KOPT-K1 (cell line): Measurements from ENCODE around the gene PARD3B.

Experiments
- H3K27ac ChIP-seq: fragments of 200-600 bp; sonication (generic); 2 replicates; pipeline ENCODE4 v1.5.1; 2016; ENCODE audit warnings: antibody characterized with exemption, mild to moderate bottlenecking, low read depth, low read length; ENCODE audit not compliant: poor library complexity, severe bottlenecking
- H3K36me3 ChIP-seq: fragments of 200-600 bp; sonication (generic); 2 replicates; pipeline ENCODE4 v1.5.1; 2017; ENCODE audit warnings: antibody characterized with exemption, mild to moderate bottlenecking, low read length, moderate library complexity; ENCODE audit not compliant: insufficient read depth
- H3K9me3 ChIP-seq: fragments of 200-600 bp; sonication (generic); 2 replicates; pipeline ENCODE4 v1.5.1; 2017; ENCODE audit warnings: antibody characterized with exemption, low read length, mild to moderate bottlenecking; ENCODE audit not compliant: insufficient read depth, poor library complexity, severe bottlenecking

Gene PARD3B

DNA sequence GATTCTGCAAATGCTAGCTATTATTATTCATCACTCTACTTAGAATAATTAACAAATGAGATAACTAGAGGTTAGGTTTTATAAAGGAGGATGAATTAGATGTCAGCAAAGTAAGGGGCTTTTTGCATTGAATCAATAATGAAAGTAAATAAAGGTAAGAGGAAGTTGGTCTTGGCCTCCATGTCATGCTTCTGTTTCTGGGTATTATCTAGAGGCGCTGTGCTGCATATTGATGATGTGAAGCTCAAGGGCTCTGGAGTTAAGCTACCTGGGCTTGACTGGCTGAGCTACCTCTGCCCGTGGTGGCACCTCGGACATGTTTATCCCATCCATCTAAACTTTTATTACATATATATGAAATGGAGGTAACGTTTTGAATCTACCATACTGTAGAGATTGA lies 350.9 kb downstream of the PARD3B start:
- H3K36me3 ChIP-seq: no peaks in the 10 kb centered on the region
- H3K27ac ChIP-seq: no peak overlapping the region
- H3K9me3 ChIP-seq: no peaks in the 10 kb centered on the region

GRCh38 chr2:204897561-204897960 lies 352.3 kb downstream of the PARD3B start:
- H3K27ac ChIP-seq: no peak overlapping the region
- no peaks in the 10 kb centered on the region for H3K9me3 ChIP-seq
- no peaks in the 10 kb centered on the region for H3K36me3 ChIP-seq

- no peak overlapping the region for H3K27ac ChIP-seq
- no peaks in the 10 kb centered on the region for H3K9me3 ChIP-seq
- no peaks in the 10 kb centered on the region for H3K36me3 ChIP-seq
Observed at GRCh38 chr2:204898928-204899640, 353.8 kb downstream of the PARD3B start.

- no peak overlapping the region for H3K27ac ChIP-seq
- H3K9me3 ChIP-seq: no peaks in the 10 kb centered on the region
- H3K36me3 ChIP-seq: no peaks in the 10 kb centered on the region
Observed at GRCh38 chr2:204899983-204900382, 354.7 kb downstream of the PARD3B start.

DNA sequence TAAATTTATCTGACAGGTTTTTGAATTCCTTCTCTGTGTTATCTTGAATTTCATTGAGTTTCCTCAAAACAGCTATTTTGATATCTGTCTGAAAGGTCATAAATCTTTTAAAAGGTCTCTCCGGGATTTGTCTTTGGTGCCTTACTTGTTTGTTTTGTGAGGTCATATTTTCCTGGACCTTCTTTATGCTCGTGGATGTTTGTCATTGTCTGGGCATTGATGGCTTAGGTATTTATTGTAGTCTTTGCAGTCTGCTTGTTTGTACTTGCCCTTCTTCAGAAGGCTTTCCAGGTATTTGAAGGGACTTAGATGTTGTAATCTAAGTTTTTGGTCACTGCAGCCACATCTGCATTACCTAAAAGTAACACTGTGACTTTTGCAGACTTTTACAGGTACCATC lies 355.2 kb downstream of the PARD3B start:
- Histone ChIP-seq H3K27ac (no peak overlapping the region), H3K9me3 (no peaks in the 10 kb centered on the region), H3K36me3 (no peaks in the 10 kb centered on the region)

- no peaks in the 10 kb centered on the region for H3K36me3 ChIP-seq
- no peak overlapping the region for H3K27ac ChIP-seq
Observed at GRCh38 chr2:204900910-204901309, 355.6 kb downstream of the PARD3B start.

GRCh38 chr2:204901591-204901990 lies 356.3 kb downstream of the PARD3B start:
- Histone ChIP-seq H3K36me3 (no peaks in the 10 kb centered on the region), H3K27ac (no peak overlapping the region), H3K9me3 (no peaks in the 10 kb centered on the region)

More at GRCh38 chr2:204900910-204901309, 355.6 kb downstream of the PARD3B start:
- no peaks in the 10 kb centered on the region for H3K9me3 ChIP-seq

DNA sequence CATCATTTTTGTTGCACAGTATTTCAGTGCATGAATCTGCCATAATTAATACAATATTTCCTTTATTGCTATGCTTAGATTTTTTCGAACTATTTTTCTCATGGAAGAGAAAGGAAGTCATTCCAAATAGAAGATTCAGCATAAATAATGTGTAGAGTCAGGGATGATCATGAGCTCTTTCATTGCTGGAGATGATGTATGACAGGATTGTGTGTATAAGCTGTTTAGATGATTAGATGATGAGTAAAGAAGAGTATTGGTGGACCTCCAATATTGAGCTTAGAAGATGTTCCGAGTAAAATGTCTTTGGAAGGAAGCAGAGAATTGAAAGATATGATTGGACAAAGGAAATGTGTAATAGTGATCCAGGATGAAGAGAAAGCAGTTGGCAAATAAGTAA lies 364.5 kb downstream of the PARD3B start:
- Histone ChIP-seq H3K9me3 (no peaks in the 10 kb centered on the region), H3K36me3 (no peaks in the 10 kb centered on the region), H3K27ac (no peak overlapping the region)

DNA sequence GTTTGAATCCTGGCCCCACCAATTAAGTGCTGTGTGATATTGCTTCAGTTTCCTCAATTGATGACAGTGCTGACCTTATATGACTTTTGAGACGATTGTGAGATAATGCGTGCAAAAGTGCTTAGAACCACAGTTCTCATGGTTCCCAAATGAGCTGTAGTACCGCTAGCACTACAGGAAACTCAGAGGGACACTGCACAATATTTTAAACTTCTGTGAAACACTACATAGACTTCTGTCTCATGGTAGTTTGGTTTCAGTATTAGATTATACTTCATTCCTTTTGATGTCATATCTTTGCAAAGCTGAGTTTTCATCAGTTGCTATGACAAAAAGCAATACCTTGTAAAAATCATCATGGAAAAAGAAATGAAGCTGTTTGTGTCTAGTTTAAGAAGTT lies 368.0 kb downstream of the PARD3B start:
- no peaks in the 10 kb centered on the region for H3K36me3 ChIP-seq
- no peaks in the 10 kb centered on the region for H3K9me3 ChIP-seq

GRCh38 chr2:204913854-204914464 lies 368.7 kb downstream of the PARD3B start:
- Histone ChIP-seq H3K9me3 (no peaks in the 10 kb centered on the region), H3K36me3 (no peaks in the 10 kb centered on the region), H3K27ac (no peak overlapping the region)

More for the DNA sequence above, 368.0 kb downstream of the PARD3B start:
- H3K27ac ChIP-seq: no peak overlapping the region

- Histone ChIP-seq H3K27ac (no peak overlapping the region), H3K36me3 (no peaks in the 10 kb centered on the region), H3K9me3 (no peaks in the 10 kb centered on the region)
Observed at GRCh38 chr2:204914708-204915107, 369.4 kb downstream of the PARD3B start.

- no peak overlapping the region for H3K27ac ChIP-seq
- no peaks in the 10 kb centered on the region for H3K9me3 ChIP-seq
- H3K36me3 ChIP-seq: no peaks in the 10 kb centered on the region
Observed at GRCh38 chr2:204917089-204917701, 371.9 kb downstream of the PARD3B start.

GRCh38 chr2:204920776-204921175 lies 375.5 kb downstream of the PARD3B start:
- H3K9me3 ChIP-seq: no peaks in the 10 kb centered on the region
- no peak overlapping the region for H3K27ac ChIP-seq
- H3K36me3 ChIP-seq: no peaks in the 10 kb centered on the region

GRCh38 chr2:204923957-204924356 lies 378.7 kb downstream of the PARD3B start:
- Histone ChIP-seq H3K9me3 (no peaks in the 10 kb centered on the region), H3K36me3 (no peaks in the 10 kb centered on the region), H3K27ac (no peak overlapping the region)

DNA sequence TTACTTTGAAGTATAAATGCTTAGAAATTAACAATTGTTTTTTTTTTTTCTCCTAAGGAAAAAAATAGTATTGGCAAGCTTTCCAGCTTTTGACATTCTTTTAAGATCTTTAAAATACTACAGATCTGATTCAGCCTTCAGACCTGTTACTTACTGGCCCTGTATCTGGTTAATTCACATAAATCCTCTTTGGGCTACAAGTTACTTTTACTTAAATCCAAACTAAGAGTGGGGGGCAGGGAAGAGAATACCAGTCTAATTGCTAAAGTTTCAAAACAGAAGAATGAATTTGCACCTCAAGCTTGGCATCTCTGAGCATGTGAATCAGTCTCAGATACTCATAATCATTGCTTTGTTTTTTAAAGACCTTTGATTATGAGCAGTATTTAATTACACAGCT lies 386.3 kb downstream of the PARD3B start:
- no peaks in the 10 kb centered on the region for H3K36me3 ChIP-seq
- H3K27ac ChIP-seq: no peak overlapping the region

More for the DNA sequence above, 386.3 kb downstream of the PARD3B start:
- no peaks in the 10 kb centered on the region for H3K9me3 ChIP-seq
